H9 (cell line): ENCODE measurements around the gene USP6. TPM values are rescaled to one million over a fixed set of nuclear protein-coding genes. Genes with fewer than 3 reads are reported as not detected.

Experiments
- DNase-seq: peaks from one replicate; pipeline ENCODE4 v3.0.0-alpha.2; 2017
- H2AFZ ChIP-seq: one replicate; pipeline ENCODE4 v1.6.1; 2013; ENCODE audit warnings: mild to moderate bottlenecking, low read length, control low read depth, moderate library complexity
- H2AK5ac ChIP-seq: 2 replicates; pipeline ENCODE4 v1.6.1; 2013; ENCODE audit warnings: low read length, control low read depth, mixed read lengths; ENCODE audit not compliant: insufficient read length
- H2BK120ac ChIP-seq: one replicate; pipeline ENCODE4 v1.6.1; 2013; ENCODE audit warnings: low read depth, mild to moderate bottlenecking, low read length, control low read depth, inconsistent platforms; ENCODE audit not compliant: poor library complexity, severe bottlenecking
- H2BK12ac ChIP-seq: 2 replicates; pipeline ENCODE4 v1.6.1; 2013; ENCODE audit warnings: low read length, control low read depth, mixed read lengths, low read depth; ENCODE audit not compliant: insufficient read length
- H2BK15ac ChIP-seq: 2 replicates; pipeline ENCODE4 v1.6.1; 2013; ENCODE audit warnings: low read depth, low read length, control low read depth
- H2BK20ac ChIP-seq: one replicate; pipeline ENCODE4 v1.6.1; 2013; ENCODE audit warnings: low read depth, mild to moderate bottlenecking, low read length, control low read depth, inconsistent platforms; ENCODE audit not compliant: poor library complexity, severe bottlenecking
- H2BK5ac ChIP-seq: 2 replicates; pipeline ENCODE4 v1.6.1; 2013; ENCODE audit warnings: low read length, control low read depth, mixed read lengths; ENCODE audit not compliant: insufficient read length
- H3K14ac ChIP-seq: 2 replicates; pipeline ENCODE4 v1.6.1; 2013; ENCODE audit warnings: low read length, control low read depth; ENCODE audit not compliant: insufficient read depth
- H3K18ac ChIP-seq: 2 replicates; pipeline ENCODE4 v1.6.1; 2013; ENCODE audit warnings: low read depth, mild to moderate bottlenecking, mixed read lengths, low read length, control low read depth; ENCODE audit not compliant: insufficient read length
- H3K23ac ChIP-seq: 2 replicates; pipeline ENCODE4 v1.6.1; 2013; ENCODE audit warnings: low read length, control low read depth, mixed read lengths, low read depth; ENCODE audit not compliant: insufficient read length
- H3K23me2 ChIP-seq: 2 replicates; pipeline ENCODE4 v1.6.1; 2013; ENCODE audit warnings: low read depth, mild to moderate bottlenecking, mixed read lengths, low read length, control low read depth; ENCODE audit not compliant: insufficient read length, poor library complexity, severe bottlenecking
- H3K27ac ChIP-seq: 2 replicates; pipeline ENCODE4 v1.5.1; 2013; ENCODE audit warnings: low read length, control low read depth, mixed read lengths, low read depth; ENCODE audit not compliant: insufficient read length
- H3K27me3 ChIP-seq: 2 replicates; pipeline ENCODE4 v1.6.1; 2013; ENCODE audit warnings: low read length, control low read depth, inconsistent platforms; ENCODE audit not compliant: insufficient read depth
- H3K4ac ChIP-seq: 2 replicates; pipeline ENCODE4 v1.6.1; 2013; ENCODE audit warnings: low read depth, mild to moderate bottlenecking, control low read depth, inconsistent platforms, low read length, moderate library complexity
- H3K4me1 ChIP-seq: 2 replicates; pipeline ENCODE4 v1.6.1; 2013; ENCODE audit warnings: low read length, control low read depth, inconsistent platforms; ENCODE audit not compliant: insufficient read depth
- H3K4me2 ChIP-seq: 2 replicates; pipeline ENCODE4 v1.6.1; 2013; ENCODE audit warnings: low read length, control low read depth, mixed read lengths; ENCODE audit not compliant: insufficient read length, insufficient read depth
- H3K56ac ChIP-seq: 2 replicates; pipeline ENCODE4 v1.6.1; 2013; ENCODE audit warnings: low read depth, mild to moderate bottlenecking, mixed read lengths, low read length, control low read depth; ENCODE audit not compliant: insufficient read length
- H3K79me1 ChIP-seq: 2 replicates; pipeline ENCODE4 v1.6.1; 2013; ENCODE audit warnings: low read depth, mild to moderate bottlenecking, moderate library complexity, low read length, control low read depth, inconsistent platforms; ENCODE audit not compliant: insufficient read depth, poor library complexity, severe bottlenecking
- H3K79me2 ChIP-seq: 2 replicates; pipeline ENCODE4 v1.6.1; 2013; ENCODE audit warnings: low read length, control low read depth, inconsistent platforms; ENCODE audit not compliant: insufficient read depth
- H3K9ac ChIP-seq: 2 replicates; pipeline ENCODE4 v1.6.1; 2013; ENCODE audit warnings: low read length, control low read depth, mixed read lengths; ENCODE audit not compliant: insufficient read length; ENCODE audit errors: extremely low read depth
- H3K9me3 ChIP-seq: one replicate; pipeline ENCODE4 v1.6.1; 2013; ENCODE audit warnings: low read depth, low read length, inconsistent platforms; ENCODE audit not compliant: control insufficient read depth
- H3T11ph ChIP-seq: one replicate; pipeline ENCODE4 v1.6.1; 2013; ENCODE audit warnings: mild to moderate bottlenecking, low read length, control low read depth, inconsistent platforms
- H4K20me1 ChIP-seq: one replicate; pipeline ENCODE4 v1.6.1; 2013; ENCODE audit not compliant: control insufficient read depth, insufficient read length, insufficient read depth
- H4K5ac ChIP-seq: 2 replicates; pipeline ENCODE4 v1.6.1; 2013; ENCODE audit warnings: low read depth, mild to moderate bottlenecking, mixed read lengths, low read length, control low read depth; ENCODE audit not compliant: insufficient read length
- H4K8ac ChIP-seq: replicated peaks from 2 replicates; pipeline ENCODE4 v1.6.1; 2013; ENCODE audit warnings: low read length, control low read depth, mixed read lengths, low read depth; ENCODE audit not compliant: insufficient read length
- H4K91ac ChIP-seq: 2 replicates; pipeline ENCODE4 v1.6.1; 2013; ENCODE audit warnings: low read depth, mild to moderate bottlenecking, moderate library complexity, mixed read lengths, low read length, control low read depth; ENCODE audit not compliant: insufficient read length
- H3K27ac Mint-ChIP-seq, 3 experiments: 2 replicates in 2 of 3; 3 replicates in 1 of 3; pipeline ENCODE4 v1.8.0; 2020 to 2021; ENCODE audit warnings: mixed read lengths in 3 of 3, mild to moderate bottlenecking in 1 of 3, moderate library complexity in 1 of 3
- H3K27me3 Mint-ChIP-seq: 2 replicates; pipeline ENCODE4 v1.8.0; 2021; ENCODE audit warnings: low read depth, mild to moderate bottlenecking, moderate library complexity, mixed read lengths
- H3K36me3 Mint-ChIP-seq, 3 experiments: 2 replicates in 2 of 3; 3 replicates in 1 of 3; pipeline ENCODE4 v1.8.0; 2020 to 2021; ENCODE audit warnings: low read depth in 3 of 3, mixed read lengths in 3 of 3; ENCODE audit not compliant: insufficient read depth in 1 of 3
- H3K4me1 Mint-ChIP-seq, 2 experiments: 2 replicates each; pipeline ENCODE4 v1.8.0; 2020; ENCODE audit warnings: mixed read lengths in 2 of 2
- H3K4me3 Mint-ChIP-seq, 2 experiments: 2 replicates in 1 of 2; 3 replicates in 1 of 2; pipeline ENCODE4 v1.8.0; 2020 to 2021; ENCODE audit warnings: mild to moderate bottlenecking in 2 of 2, mixed read lengths in 2 of 2, moderate library complexity in 1 of 2
- H3K9me3 Mint-ChIP-seq, 2 experiments: 2 replicates in 1 of 2; 3 replicates in 1 of 2; pipeline ENCODE4 v1.8.0; 2020; ENCODE audit warnings: mild to moderate bottlenecking in 2 of 2, mixed read lengths in 2 of 2, moderate library complexity in 1 of 2
- CTCF ChIP-seq: fragments of 200-600 bp; sonication (generic); conservative IDR thresholded peaks from 3 replicates; pipeline ENCODE4 v1.8.0; 2021; ENCODE audit warnings: antibody characterized with exemption, mild to moderate bottlenecking
- WGBS: extraction: QIAGEN DNeasy Blood & Tissue Kit; methylation state at CpG from one replicate; pipeline ENCODE4 v1.1.7; 2013; ENCODE audit warnings: missing lambda C conversion rate, low lambda C conversion rate, mixed read lengths; ENCODE audit not compliant: insufficient read length; ENCODE audit errors: extremely low coverage; 5-methylcytosine and 5-hydroxymethylcytosine counted together
- total RNA-seq: library from RNA; stranded (reverse); gene quantifications from 2 replicates; pipeline ENCODE4 v1.2.1, GENCODE V29; 2021

USP6 gene
- total RNA-seq, 1 experiment from 2014 or later, result 0.17 TPM

GRCh38 chr17:5092218-5093010, 23.4 kb upstream of the USP6 start:
- H4K5ac ChIP-seq, result no peak overlapping the region
- H3K56ac ChIP-seq, result no peak overlapping the region
- no peak overlapping the region for H3T11ph ChIP-seq
- TF ChIP-seq CTCF, result no peak
- no peak overlapping the region for H3K18ac ChIP-seq
- no peak overlapping the region for H2AFZ ChIP-seq
- H2BK5ac ChIP-seq, result no peak overlapping the region
- H3K14ac ChIP-seq, result no peak overlapping the region
- H4K91ac ChIP-seq, result no peak overlapping the region
- peaks cover 58% of the 10 kb centered on the region for H3K9me3 ChIP-seq
- H3K27me3 ChIP-seq, result no peaks in the 10 kb centered on the region
- H3K79me2 ChIP-seq, result no peaks in the 10 kb centered on the region
- Mint-ChIP-seq H3K4me3 (no peak overlapping the region), H3K9me3 (peaks cover 85 to 86% of the 10 kb centered on the region in 2 experiments), H3K27ac (no peak overlapping the region), H3K27me3 (peaks cover 65% of the 10 kb centered on the region), H3K4me1 (peaks cover 0 to 2% of the 10 kb centered on the region in 2 experiments; a peak in 1 of 4 replicates), H3K36me3 (peaks cover 14 to 46% (median 43%) of the 10 kb centered on the region in 3 experiments)
- DNase-seq, result no peak
- H3K23me2 ChIP-seq, result peaks cover 6% of the 10 kb centered on the region
- no CpG with 5 or more reads among the region's 6 CpGs for WGBS
- no peaks in the 10 kb centered on the region for H3K79me1 ChIP-seq
- no peak overlapping the region for H2BK120ac ChIP-seq
- no peaks in the 10 kb centered on the region for H4K20me1 ChIP-seq
- no peak overlapping the region for H3K4me2 ChIP-seq
- H2AK5ac ChIP-seq, result no peak overlapping the region
- no peak overlapping the region for H3K27ac ChIP-seq
- no peak overlapping the region for H3K9ac ChIP-seq
- H3K23ac ChIP-seq, result no peak overlapping the region
- H2BK20ac ChIP-seq, result no peak overlapping the region
- no peak overlapping the region for H2BK15ac ChIP-seq
- H2BK12ac ChIP-seq, result no peak overlapping the region
- H3K4ac ChIP-seq, result no peak overlapping the region
- H3K4me1 ChIP-seq, result no peaks in the 10 kb centered on the region
- no peak overlapping the region for H4K8ac ChIP-seq
